K562 (cell line): ENCODE measurements around the gene PCID2. TPM values are rescaled to one million over a fixed set of nuclear protein-coding genes. Genes with fewer than 3 reads are reported as not detected.
A peak's percentile ranks its signal among the peaks of the same experiment; 100 is the strongest.

ENCODE experiments used
- ATAC-seq: fragments of 200-7000 bp; cut with Tn5 transposase; 3 replicates; pipeline ENCODE4 v1.9.1; 2020; ENCODE audit warnings: moderate library complexity
- BruUV-seq: library from RNA; stranded (reverse); fragments of 400-500 nt; replicated peaks from 2 replicates; lab custom pipeline; 2021; lab: Mats Ljungman, UMichigan
- CTCF ChIA-PET: fragments of 300-600 bp; formaldehyde crosslinking; extraction: SDS; loops from one replicate; lab custom pipeline; 2021; ENCODE audit warnings: low intra/inter-chr PET ratio; lab: Yijun Ruan, JAX
- POLR2A ChIA-PET: fragments of 300-600, 350-650 bp; sonication (Branson Sonifier 250); formaldehyde crosslinking; extraction: SDS; loops from one replicate; lab custom pipeline; 2021; ENCODE audit warnings: antibody characterized with exemption, inconsistent platforms; lab: Yijun Ruan, JAX
- DNase-seq, 4 experiments: peaks; one replicate each; pipeline versions ENCODE4 v3.0.0 to v3.0.0-alpha.2; 2011 to 2018; ENCODE audit warnings: low spot score in 3 of 4, mixed read lengths in 3 of 4; ENCODE audit errors: extremely low read depth in 1 of 4
- FAIRE-seq: peaks from 2 replicates; lab custom pipeline; 2011; peaks lifted over from hg19 to GRCh38; lab: Jason Lieb, UNC
- H2AFZ ChIP-seq: 2 replicates; pipeline ENCODE4 v1.6.0; 2011; ENCODE audit warnings: low read depth, low read length, control low read depth, inconsistent platforms
- H3K27ac ChIP-seq: fragments of 200-600 bp; 3 replicates; pipeline ENCODE4 v1.8.0; 2011; ENCODE audit warnings: low read depth, mild to moderate bottlenecking, control low read depth, inconsistent platforms, low read length, moderate library complexity, mixed read lengths; ENCODE audit errors: extremely low read depth
- H3K27me3 ChIP-seq, 2 experiments: fragments of 300-600 bp in 1 of 2; 2 replicates in 1 of 2; 3 replicates in 1 of 2; pipeline versions ENCODE4 v1.6.0 to v1.8.0; 2011; ENCODE audit warnings: inconsistent platforms in 2 of 2, low read length in 2 of 2, mild to moderate bottlenecking in 1 of 2, mixed read lengths in 1 of 2, moderate library complexity in 1 of 2; ENCODE audit not compliant: control insufficient read depth in 2 of 2, insufficient read depth in 2 of 2
- H3K36me3 ChIP-seq: fragments of 300-600 bp; 3 replicates; pipeline ENCODE4 v1.8.0; 2011; ENCODE audit warnings: mild to moderate bottlenecking, low read length, inconsistent platforms; ENCODE audit not compliant: control insufficient read depth, insufficient read depth
- H3K4me1 ChIP-seq, 2 experiments: fragments of 200-600 bp in 1 of 2; replicated peaks in 1 of 2; 2 replicates in 1 of 2; 3 replicates in 1 of 2; pipeline versions ENCODE4 v1.5.1 to v1.8.0; 2011; ENCODE audit warnings: inconsistent platforms in 2 of 2, low read length in 2 of 2, mild to moderate bottlenecking in 1 of 2, mixed read lengths in 1 of 2, moderate library complexity in 1 of 2; ENCODE audit not compliant: control insufficient read depth in 2 of 2, insufficient read depth in 2 of 2
- H3K4me2 ChIP-seq: 2 replicates; pipeline ENCODE4 v1.6.1; 2011; ENCODE audit warnings: low read length, control low read depth, inconsistent platforms, mixed read lengths; ENCODE audit not compliant: insufficient read depth
- H3K4me3 ChIP-seq: fragments of 200-600 bp; sonication (generic), shearing (Covaris generic); 2 replicates; pipeline ENCODE4 v1.5.1; 2016; ENCODE audit warnings: control low read depth, inconsistent platforms
- H3K79me2 ChIP-seq: fragments of 200-600 bp; 3 replicates; pipeline ENCODE4 v1.8.0; 2011; ENCODE audit warnings: low read length, inconsistent platforms; ENCODE audit not compliant: control insufficient read depth, insufficient read depth
- H3K9ac ChIP-seq, 2 experiments: 2 replicates each; pipeline versions ENCODE4 v1.6.0 to v1.6.1; 2011; ENCODE audit warnings: low read depth in 2 of 2, low read length in 2 of 2, control low read depth in 1 of 2, inconsistent platforms in 1 of 2, mild to moderate bottlenecking in 1 of 2, mixed read lengths in 1 of 2; ENCODE audit not compliant: insufficient read depth in 1 of 2
- H3K9me1 ChIP-seq: one replicate; pipeline ENCODE4 v1.6.0; 2011; ENCODE audit warnings: inconsistent platforms, mild to moderate bottlenecking, low read length, moderate library complexity; ENCODE audit not compliant: control insufficient read depth, insufficient read depth
- H3K9me3 ChIP-seq: replicated peaks from 2 replicates; pipeline ENCODE4 v1.5.1; 2011; ENCODE audit warnings: low read depth, low read length, inconsistent platforms; ENCODE audit not compliant: control insufficient read depth, insufficient read depth
- H4K20me1 ChIP-seq: replicated peaks from 2 replicates; pipeline ENCODE4 v1.6.1; 2011; ENCODE audit warnings: low read length, inconsistent platforms, mixed read lengths; ENCODE audit not compliant: control insufficient read depth, insufficient read depth
- ATF2 ChIP-seq: sonication (generic); formaldehyde crosslinking; IDR thresholded peaks from 2 replicates; pipeline ENCODE4 v1.8.1; 2022; ENCODE audit warnings: missing genetic modification reagents
- CTCF ChIP-seq, 3 experiments: IDR thresholded peaks in 2 of 3; conservative IDR thresholded peaks in 1 of 3; 2 replicates each; pipeline ENCODE4 v1.5.1; 2011 to 2012; ENCODE audit warnings: low read length in 3 of 3, mild to moderate bottlenecking in 3 of 3, control low read depth in 2 of 3, improper control_type of control experiment in 1 of 3, inconsistent platforms in 1 of 3, low read depth in 1 of 3, mixed read lengths in 1 of 3, moderate library complexity in 1 of 3; ENCODE audit not compliant: insufficient read depth in 2 of 3
- PHF21A ChIP-seq: fragments of 450-650 bp; IDR thresholded peaks from 2 replicates; pipeline ENCODE4 v1.6.1; 2017; ENCODE audit warnings: low read depth, borderline replicate concordance
- PHF8 ChIP-seq: fragments of 200-600 bp; sonication (generic); IDR thresholded peaks from 2 replicates; pipeline ENCODE4 v1.6.1; 2012; ENCODE audit warnings: mixed run types, mild to moderate bottlenecking, inconsistent platforms, low read length, moderate library complexity, borderline replicate concordance
- SMARCA5 ChIP-seq: fragments of 450-650 bp; IDR thresholded peaks from 2 replicates; pipeline ENCODE4 v1.6.1; 2016
- TBP ChIP-seq: optimal IDR thresholded peaks from 2 replicates; pipeline ENCODE3; 2011; ENCODE audit warnings: low read depth, low read length, improper control_type of control experiment
- TCFL5 ChIP-seq: fragments of 250-450 bp; sonication (Bioruptor Pico); conservative IDR thresholded peaks from 2 replicates; pipeline ENCODE4 v1.6.1; 2021; ENCODE audit warnings: mild to moderate bottlenecking, moderate library complexity, matching md5 sums
- TSC22D4 ChIP-seq: fragments of 450-650 bp; IDR thresholded peaks from 2 replicates; pipeline ENCODE4 v1.6.1; 2016; ENCODE audit warnings: missing genetic modification characterization, missing biosample characterization, control low read depth
- ZNF184 ChIP-seq: sonication (generic); formaldehyde crosslinking; IDR thresholded peaks from 2 replicates; pipeline ENCODE4 v1.5.0; 2020; ENCODE audit warnings: missing genetic modification reagents
- ZNF695 ChIP-seq: fragments of 450-650 bp; formaldehyde crosslinking; IDR thresholded peaks from 2 replicates; pipeline ENCODE4 v1.4.0; 2020; ENCODE audit warnings: mild to moderate bottlenecking, moderate library complexity
- WGBS: fragments of 100-300 bp; shearing (Covaris generic); methylation state at CpG from one replicate; pipeline ENCODE4 v1.1.6; 2016; ENCODE audit warnings: low coverage, mixed read lengths; ENCODE audit not compliant: insufficient coverage; ENCODE audit errors: missing lambda C conversion rate; 5-methylcytosine and 5-hydroxymethylcytosine counted together
- in situ Hi-C: fragments of 300-500 bp; cut with MboI; formaldehyde crosslinking; loops from 4 replicates; pipeline ENCODE4 v1.15.0; 2018; ENCODE audit warnings: inconsistent platforms, mixed read lengths
- intact Hi-C: fragments of 100-400 bp; cut with micrococcal nuclease; formaldehyde crosslinking; loops from 2 replicates; pipeline ENCODE4 v1.14.2; 2022
- polyA plus RNA-seq, 8 experiments: library from polyadenylated mRNA; depleted of rRNA in 4 of 8; stranded (reverse) in 5 of 8; unstranded in 3 of 8; fragments of >200 nt; fragmentation: Nextera tagmentation in 2 of 8; fragmentation: Illumina TruSeq in 1 of 8; extraction: Ambion mirVana in 2 of 8; extraction: Trizol in 1 of 8; gene quantifications; 2 replicates each; pipeline versions ENCODE4 v1.2.1 to v1.2.3, GENCODE V29; 2011 to 2014; ENCODE audit warnings: inconsistent platforms in 1 of 8, missing spikeins in 1 of 8
- total RNA-seq, 7 experiments: library from RNA; depleted of rRNA in 6 of 7; stranded (reverse); fragments of >200 nt in 6 of 7; fragmentation: Illumina TruSeq in 2 of 7; extraction: Trizol in 2 of 7; gene quantifications; 2 replicates each; pipeline versions ENCODE4 v1.2.1 to v1.2.3, GENCODE V29; 2011 to 2021; ENCODE audit warnings: low replicate concordance in 1 of 7

Gene PCID2
- total and polyA plus RNA-seq, 9 of the 15 experiments (the other 6 are each of a cell fraction or from before 2014, with no cell fraction given) = 39.6 to 117 (median 59.6) TPM

- Histone ChIP-seq H4K20me1 (peaks cover 14% of the 10 kb centered on the region), H3K27ac (no peak overlapping the region), H3K9me1 (peaks cover 7% of the 10 kb centered on the region), H2AFZ (no peak overlapping the region), H3K36me3 (peaks cover 91% of the 10 kb centered on the region), H3K9me3 (no peaks in the 10 kb centered on the region), H3K4me3 (no peak overlapping the region), H3K79me2 (peaks cover 73% of the 10 kb centered on the region), H3K4me2 (no peak overlapping the region), H3K9ac (no peak overlapping the region), H3K4me1 (peaks cover 30 to 31% of the 10 kb centered on the region in 2 experiments), H3K27me3 (no peaks in the 10 kb centered on the region)
- FAIRE-seq = no peak
- POLR2A ChIA-PET = no interaction called here
- ATAC-seq = no peak
- in situ Hi-C loops = no loop called here
- CTCF ChIA-PET = no interaction called here
- intact Hi-C loops = no loop called here
- no TSS peak for BruUV-seq
- TF ChIP-seq TBP (no peak), TSC22D4 (no peak), PHF21A (no peak), TCFL5 (no peak)
- 96% methylated on average over 7 of the region's 7 CpGs for WGBS
- DNase-seq = no peak
Measured at GRCh38 chr13:113223070-113223469, 14.6 kb upstream of the PCID2 start.

GRCh38 chr13:113220877-113221276 lies 12.4 kb upstream of the PCID2 start:
- Histone ChIP-seq H3K4me1 (peaks cover 35 to 43% of the 10 kb centered on the region in 2 experiments), H3K4me2 (peak overlapping the region; percentile 76; the same call in 1 of the 2 replicates), H3K4me3 (no peak overlapping the region), H3K9me1 (peaks cover 7% of the 10 kb centered on the region), H3K9me3 (no peaks in the 10 kb centered on the region), H3K79me2 (peaks cover 89% of the 10 kb centered on the region), H3K27ac (0 out of 3 replicates have a peak overlapping the region, but pooled peaks have one; percentile 85), H3K9ac (0 out of 4 replicates have a peak overlapping the region, but pooled peaks of 1 of the 2 experiments have one; percentile 39), H3K36me3 (peaks cover 72% of the 10 kb centered on the region), H4K20me1 (peaks cover 14% of the 10 kb centered on the region), H2AFZ (no peak overlapping the region), H3K27me3 (no peaks in the 10 kb centered on the region)
- TF ChIP-seq ZNF695 (CRISPR knock-in tag) (no peak), ZNF184 (no peak), CTCF (IDR thresholded peaks at IDR 0.05 in 2 of 3, conservative IDR thresholded peaks at IDR 0.05 in 1 of 3; ENCODE audit: insufficient read depth in 2 of 3, low read depth in 1 of 3, low read length in 3 of 3) (peak in 2 of 3 experiments; percentile 14 to 16; a peak in 2 of 6 replicates), PHF8 (no peak), SMARCA5 (no peak), ATF2 (no peak)
- BruUV-seq = no TSS peak
- CTCF ChIA-PET = no interaction called here
- in situ Hi-C loops = no loop called here
- FAIRE-seq (no peak), DNase-seq (no peak), ATAC-seq (no peak)
- intact Hi-C loops = loop anchor here (1.0 kb wide), 1 partner anchor 13 kb away; the partner anchor contains the start of gene PCID2
- POLR2A ChIA-PET = interaction anchor here (1.0 kb wide), 1 partner anchor 51 kb away, joined by 3 read pairs; no protein-coding TSS in a partner anchor
- 81% methylated on average over 6 of the region's 7 CpGs for WGBS
